Astrocyte of the spinal cord (primary cell): Measurements from ENCODE around the gene WBP4.

Experiments
- DNase-seq: peaks from one replicate; pipeline ENCODE4 v3.0.0; 2011; ENCODE audit warnings: low read depth, low spot score
- H3K4me3 ChIP-seq: 2 replicates; pipeline ENCODE4 v1.5.1; 2011; ENCODE audit warnings: low read depth, mild to moderate bottlenecking, low read length, moderate library complexity
- CTCF ChIP-seq: IDR thresholded peaks from 2 replicates; pipeline ENCODE4 v1.5.1; 2012; ENCODE audit warnings: low read depth, mild to moderate bottlenecking, low read length, inconsistent platforms
- in situ Hi-C: cut with HindIII; loops from 2 replicates; pipeline ENCODE4 v1.10.0; 2017; ENCODE audit warnings: low sequenced_read_pairs

Gene WBP4

DNA sequence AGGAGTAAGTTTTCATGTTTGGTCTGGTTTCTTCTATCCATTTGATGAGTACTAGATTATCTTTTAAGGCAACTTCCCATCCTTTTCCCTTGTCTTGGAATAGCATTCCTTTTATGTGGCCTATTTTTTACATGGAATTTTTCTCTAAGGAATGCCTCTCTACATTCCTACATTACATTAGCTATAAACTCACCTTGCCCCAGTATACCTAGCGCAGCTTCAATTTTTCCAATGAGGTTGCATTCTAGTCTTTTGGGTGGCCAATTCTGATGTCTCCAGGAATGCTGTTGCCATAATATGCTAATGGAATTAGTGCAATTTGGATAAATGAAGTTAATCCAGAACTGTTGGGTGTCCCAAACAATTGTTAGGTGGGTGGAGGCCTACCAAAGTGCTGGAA lies 37.5 kb downstream of the WBP4 start:
- TF ChIP-seq CTCF, result no peak
- H3K4me3 ChIP-seq, result no peak overlapping the region
- DNase-seq, result no peak
- in situ Hi-C loops, result no loop called here

DNA sequence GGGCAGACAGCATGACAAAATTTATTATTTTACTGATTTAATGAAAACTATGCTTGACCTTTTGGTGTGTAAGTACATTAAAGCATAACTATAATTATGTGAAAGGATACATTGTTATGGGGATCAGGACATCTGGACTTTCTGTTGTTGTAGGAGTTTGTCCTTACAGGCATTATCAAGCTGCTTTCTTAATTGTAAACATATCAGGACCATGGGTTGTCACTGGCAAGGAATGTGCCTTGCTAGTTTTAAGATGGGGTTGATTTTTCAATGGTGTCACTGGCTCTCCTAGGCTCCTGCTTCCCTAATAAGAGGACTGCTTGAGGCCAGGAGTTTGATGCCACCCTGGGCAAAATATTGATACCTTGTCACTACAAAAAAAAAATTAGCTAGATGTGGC lies 38.7 kb downstream of the WBP4 start:
- no peak for DNase-seq
- H3K4me3 ChIP-seq, result no peak overlapping the region
- in situ Hi-C loops, result no loop called here
- no peak for TF ChIP-seq CTCF

GRCh38 chr13:41107104-41107571 lies 45.8 kb downstream of the WBP4 start:
- in situ Hi-C loops, result no loop called here
- TF ChIP-seq CTCF, result no peak
- no peak overlapping the region for H3K4me3 ChIP-seq
- DNase-seq, result no peak

GRCh38 chr13:41107584-41108014 lies 46.3 kb downstream of the WBP4 start:
- no peak for DNase-seq
- H3K4me3 ChIP-seq, result no peak overlapping the region
- in situ Hi-C loops, result no loop called here
- TF ChIP-seq CTCF, result no peak

DNA sequence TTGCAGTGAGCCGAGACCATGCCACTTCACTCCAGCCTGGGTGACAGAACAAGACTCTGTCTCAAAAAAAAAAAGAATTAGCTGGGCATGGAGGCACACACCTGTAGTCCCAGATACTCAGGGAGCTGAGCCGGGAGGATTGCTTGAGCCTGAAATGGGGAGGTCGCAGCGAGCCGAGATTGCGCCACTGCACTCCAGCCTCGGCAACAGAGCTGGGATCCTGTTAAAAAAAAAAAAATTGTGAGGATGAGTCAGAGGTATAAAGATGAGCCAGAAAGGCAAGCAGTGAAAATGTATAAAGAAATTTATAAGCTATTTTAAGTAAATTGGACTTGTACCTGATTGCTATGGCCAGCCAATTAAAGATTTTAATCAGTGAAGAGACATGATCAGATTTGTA lies 50.1 kb downstream of the WBP4 start:
- no peak for DNase-seq
- TF ChIP-seq CTCF, result no peak
- in situ Hi-C loops, result no loop called here
- no peak overlapping the region for H3K4me3 ChIP-seq

GRCh38 chr13:41117869-41118268 lies 56.6 kb downstream of the WBP4 start:
- in situ Hi-C loops, result no loop called here
- TF ChIP-seq CTCF, result no peak
- DNase-seq, result no peak
- H3K4me3 ChIP-seq, result no peak overlapping the region

GRCh38 chr13:41122838-41123237 lies 61.5 kb downstream of the WBP4 start:
- no peak for TF ChIP-seq CTCF
- in situ Hi-C loops, result no loop called here
- no peak overlapping the region for H3K4me3 ChIP-seq
- DNase-seq, result no peak
